ENCODE measurements around the gene MAPK4. TPM values are rescaled to one million over a fixed set of nuclear protein-coding genes. Genes with fewer than 3 reads are reported as not detected.
A peak's percentile ranks its signal among the peaks of the same experiment; 100 is the strongest.

Gene MAPK4
- total and polyA plus RNA-seq, 2 of the 4 experiments (the other 2 are of a cell fraction) = not detected

DNA sequence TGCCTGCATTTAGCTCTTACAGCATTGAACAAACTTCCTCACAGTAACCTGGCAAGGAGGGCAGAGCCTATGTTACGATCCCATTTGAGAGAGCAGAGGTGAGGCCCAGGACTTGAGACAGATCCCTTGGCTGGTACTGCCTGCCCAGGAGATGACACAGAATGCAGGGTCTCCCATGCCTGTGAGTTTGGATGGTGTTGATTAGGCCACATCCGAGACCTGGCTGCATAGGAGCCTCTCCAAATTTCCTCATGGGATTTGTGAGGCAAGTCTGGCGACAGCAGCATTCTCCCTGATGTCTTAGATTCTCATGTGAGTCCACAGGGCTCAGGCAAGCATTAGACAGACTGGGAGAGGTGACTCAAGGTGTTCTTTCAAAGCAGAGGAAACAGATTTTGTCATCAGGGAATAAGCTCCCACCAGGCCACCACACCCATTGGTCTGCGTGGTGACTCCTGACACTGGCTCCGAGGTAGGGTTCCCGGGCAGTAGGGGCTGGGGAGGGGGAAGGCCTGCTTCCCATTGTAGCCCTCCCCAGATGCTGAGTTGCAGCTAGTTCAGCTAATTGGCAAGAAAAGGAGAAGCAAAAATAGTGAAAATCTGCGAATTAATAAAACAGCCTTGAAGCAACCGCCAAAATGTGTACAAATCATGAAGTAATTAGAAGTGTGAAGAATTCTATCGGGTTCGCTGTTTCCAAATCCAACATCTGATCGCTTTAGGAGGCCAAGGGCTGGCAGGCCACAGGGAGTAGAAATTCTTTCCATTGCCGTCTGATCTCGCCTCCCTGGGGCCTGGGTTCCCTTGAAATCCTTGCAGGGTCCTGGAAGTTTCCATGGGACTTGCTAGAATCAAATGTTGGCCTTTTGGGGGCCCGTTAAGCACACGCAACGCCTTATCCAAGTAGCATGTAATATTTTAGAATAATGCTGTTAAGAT, 68.0 kb downstream of the MAPK4 start:
- no peak overlapping the region for H3K18ac ChIP-seq (ENCODE audit: low read depth, low read length)
- no peak overlapping the region for H3K27ac ChIP-seq (ENCODE audit: insufficient read depth, low read length)
- no peak overlapping the region for H2BK15ac ChIP-seq (ENCODE audit: low read depth, low read length)
- H4K20me1 ChIP-seq (ENCODE audit: insufficient read depth, low read length) = no peaks in the 10 kb centered on the region
- no peak overlapping the region for H3K9ac ChIP-seq (ENCODE audit: low read depth, low read length)
- in situ Hi-C loops (cut with MboI; ENCODE audit: low sequenced_read_pairs) (no loop called here), intact Hi-C loops (cut with micrococcal nuclease) (no loop called here), dilution Hi-C loops (cut with HindIII; ENCODE audit: low sequenced_read_pairs, unreplicated experiment) (no loop called here)
- H3K4me1 ChIP-seq (ENCODE audit: control insufficient read depth, insufficient read depth, low read length) = no peaks in the 10 kb centered on the region
- H4K5ac ChIP-seq (ENCODE audit: low read depth, low read length) = no peak overlapping the region
- no peak overlapping the region for H3K4ac ChIP-seq (ENCODE audit: low read depth, low read length)
- no peak overlapping the region for H2AFZ ChIP-seq (replicated peaks; ENCODE audit: low read length, poor library complexity)
- H3K56ac ChIP-seq (ENCODE audit: extremely low read depth, insufficient read depth, low read length) = no peak overlapping the region
- ATAC-seq (ENCODE audit: low read depth) = no peak
- no peak overlapping the region for H3K14ac ChIP-seq (replicated peaks; ENCODE audit: low read depth, low read length)
- H3K4me2 ChIP-seq (ENCODE audit: low read depth, low read length) = no peak overlapping the region
- no peak overlapping the region for H2BK5ac ChIP-seq (ENCODE audit: low read depth, low read length, poor library complexity, severe bottlenecking)
- ChIA-PET POLR2A (ENCODE audit: unreplicated experiment) (no interaction called here), CTCF (no interaction called here)
- BruUV-seq (replicated peaks) = no TSS peak
- no peaks in the 10 kb centered on the region for H3K9me1 ChIP-seq (ENCODE audit: insufficient read depth, low read length)
- no peaks in the 10 kb centered on the region for H3K27me3 ChIP-seq (ENCODE audit: control insufficient read depth, insufficient read depth, low read length)
- WGBS, 2 experiments (ENCODE audit: extremely low coverage in 2 of 2, insufficient read length in 1 of 2) = 59% methylated on average over 8 of the region's 16 CpGs; no CpG with 5 or more reads in 1 of the 2 experiments
- DNase-seq = no peak
- H3K4me3 ChIP-seq (ENCODE audit: insufficient read depth, low read depth, low read length) = no peak overlapping the region
- H4K91ac ChIP-seq (ENCODE audit: insufficient read depth, low read depth, low read length) = no peak overlapping the region
- H2BK120ac ChIP-seq (ENCODE audit: low read depth, low read length) = no peak overlapping the region
- H3K9me3 ChIP-seq (ENCODE audit: control insufficient read depth, insufficient read depth, low read length) = no peaks in the 10 kb centered on the region
- H2AK9ac ChIP-seq (replicated peaks; ENCODE audit: low read depth, low read length, poor library complexity) = peak overlapping the region; percentile 16
- H2BK20ac ChIP-seq (ENCODE audit: low read depth, low read length) = no peak overlapping the region
- no peak overlapping the region for H4K8ac ChIP-seq (ENCODE audit: low read depth in 2 of 2, low read length in 2 of 2)
- H3K79me1 ChIP-seq (ENCODE audit: low read depth in 1 of 2, low read length in 2 of 2) = no peaks in the 10 kb centered on the region
- TF ChIP-seq SMC3 (IDR thresholded peaks at IDR 0.05; ENCODE audit: low read depth, low read length) = no peak
- TF ChIP-seq FOS (IDR thresholded peaks at IDR 0.05; ENCODE audit: low read depth, low read length) = no peak
- no peak for TF ChIP-seq RCOR1 (IDR thresholded peaks at IDR 0.05; ENCODE audit: insufficient replicate concordance, low read length)
- TF ChIP-seq MXI1 (IDR thresholded peaks at IDR 0.05; ENCODE audit: borderline replicate concordance, low read depth, low read length) = no peak
- no peak for TF ChIP-seq BHLHE40 (IDR thresholded peaks at IDR 0.05; ENCODE audit: low read depth, low read length)
- TF ChIP-seq MAZ (IDR thresholded peaks at IDR 0.05; ENCODE audit: borderline replicate concordance, low read depth, low read length) = no peak
- TF ChIP-seq, protein P1, sequence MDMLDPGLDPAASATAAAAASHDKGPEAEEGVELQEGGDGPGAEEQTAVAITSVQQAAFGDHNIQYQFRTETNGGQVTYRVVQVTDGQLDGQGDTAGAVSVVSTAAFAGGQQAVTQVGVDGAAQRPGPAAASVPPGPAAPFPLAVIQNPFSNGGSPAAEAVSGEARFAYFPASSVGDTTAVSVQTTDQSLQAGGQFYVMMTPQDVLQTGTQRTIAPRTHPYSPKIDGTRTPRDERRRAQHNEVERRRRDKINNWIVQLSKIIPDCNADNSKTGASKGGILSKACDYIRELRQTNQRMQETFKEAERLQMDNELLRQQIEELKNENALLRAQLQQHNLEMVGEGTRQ (IDR thresholded peaks at IDR 0.05; ENCODE audit: low read depth, low read length) = no peak
- no peak overlapping the region for H3K23ac ChIP-seq (ENCODE audit: low read depth, low read length)
- H2AK5ac ChIP-seq (ENCODE audit: low read depth, low read length) = no peak overlapping the region
- H3K36me3 ChIP-seq (ENCODE audit: control insufficient read depth, insufficient read depth, low read length) = no peaks in the 10 kb centered on the region
